Renal pelvis (tissue), 12 donors: Measurements from ENCODE around the gene CAD. TPM values are rescaled to one million over a fixed set of nuclear protein-coding genes. Genes with fewer than 3 reads are reported as not detected.
"Not testable (repeated sequence)": the region's sequence is repeated elsewhere in the genome, so short reads cannot be mapped to it uniquely, and the experiment has no call there.

ENCODE experiments used
- DNase-seq: peaks from one replicate; pipeline ENCODE4 v3.0.0-alpha.2; 2013
- long read RNA-seq, 16 experiments: transcript quantifications; one replicate each; lab custom pipeline, GENCODE V29; 2026
- polyA plus RNA-seq, 3 donors: library from polyadenylated mRNA; unstranded; fragments of 120-200 nt; gene quantifications; one replicate each; pipeline ENCODE4 v1.2.1, GENCODE V29; 2013; ENCODE audit not compliant: insufficient read length in 3 of 3

CAD gene
- 10 to 100 TPM; 58.5 to 59.9 (median 58.9) TPM for polyA plus RNA-seq
- long read RNA-seq, donor 1, partial matches to known transcripts = 15 of 15 reads
- long read RNA-seq, donor 1, other reads (novel, unspliced or antisense) = 0 of 15 reads
- long read RNA-seq, donor 2, full-length matches to known transcripts = 1 of 1 reads
- long read RNA-seq, donor 2, partial matches to known transcripts = 0 of 1 reads
- long read RNA-seq, donor 2, other reads (novel, unspliced or antisense) = 0 of 1 reads
- long read RNA-seq, donor 3 = 0 reads
- long read RNA-seq, donor 4 = 0 reads
- long read RNA-seq, donor 5 = 0 reads
- long read RNA-seq, donor 6, partial matches to known transcripts = 11 of 116 reads
- long read RNA-seq, donor 6, other reads (novel, unspliced or antisense) = 105 of 116 reads
- long read RNA-seq, donor 7, partial matches to known transcripts = 8 of 8 reads
- long read RNA-seq, donor 7, other reads (novel, unspliced or antisense) = 0 of 8 reads
- long read RNA-seq, donor 8, full-length matches to known transcripts = 1 of 1 reads
- long read RNA-seq, donor 8, partial matches to known transcripts = 0 of 1 reads
- long read RNA-seq, donor 8, other reads (novel, unspliced or antisense) = 0 of 1 reads
- long read RNA-seq, donor 9, full-length matches to known transcripts = 1 of 1 reads
- long read RNA-seq, donor 9, partial matches to known transcripts = 0 of 1 reads
- long read RNA-seq, donor 9, other reads (novel, unspliced or antisense) = 0 of 1 reads
- long read RNA-seq, donor 10 = 0 reads
- long read RNA-seq, donor 11, partial matches to known transcripts = 0 of 1 reads
- long read RNA-seq, donor 11, other reads (novel, unspliced or antisense) = 0 of 1 reads
- long read RNA-seq, donor 12, partial matches to known transcripts = 12 of 12 reads
- long read RNA-seq, donor 12, other reads (novel, unspliced or antisense) = 0 of 12 reads
- long read RNA-seq, donor 13 = 0 reads
- long read RNA-seq, donor 14 = 0 reads
- long read RNA-seq, donor 15 = 0 reads
- long read RNA-seq, donor 16 = 0 reads

- DNase-seq = peak; percentile 86
Observed at GRCh38 chr2:27217173-27218121, at the start of gene CAD. Gene CAD (plus strand): TSS chr2:27217369. CDS start chr2:27217552, 183 bp downstream.

- no peak for DNase-seq
Observed at GRCh38 chr2:27170581-27171337, 46.4 kb upstream of the CAD start.

GRCh38 chr2:27171351-27171848 lies 45.8 kb upstream of the CAD start:
- DNase-seq = no peak

GRCh38 chr2:27174638-27175037 lies 42.5 kb upstream of the CAD start:
- no peak for DNase-seq

- no peak for DNase-seq
Observed at GRCh38 chr2:27175330-27175729, 41.8 kb upstream of the CAD start.

- not testable (repeated sequence) for DNase-seq
Observed at GRCh38 chr2:27175781-27176180, 41.4 kb upstream of the CAD start.

- DNase-seq = no peak
Observed at GRCh38 chr2:27177441-27178351, 39.5 kb upstream of the CAD start.

- no peak for DNase-seq
Observed at GRCh38 chr2:27178469-27178868, 38.7 kb upstream of the CAD start.

- DNase-seq = no peak
Observed at GRCh38 chr2:27179344-27180000, 37.7 kb upstream of the CAD start.

GRCh38 chr2:27182346-27182745 lies 34.8 kb upstream of the CAD start:
- no peak for DNase-seq

GRCh38 chr2:27184115-27184514 lies 33.1 kb upstream of the CAD start:
- DNase-seq = no peak

- DNase-seq = no peak
Observed at GRCh38 chr2:27185331-27186026, 31.7 kb upstream of the CAD start.

GRCh38 chr2:27186613-27187345 lies 30.4 kb upstream of the CAD start:
- no peak for DNase-seq

- no peak for DNase-seq
Observed at GRCh38 chr2:27189989-27190388, 27.2 kb upstream of the CAD start.

- DNase-seq = peak; percentile 62
Observed at GRCh38 chr2:27191070-27191829, 25.9 kb upstream of the CAD start.

- DNase-seq = no peak
Observed at GRCh38 chr2:27194538-27195354, 22.4 kb upstream of the CAD start.
